Neural progenitor cell (in vitro differentiated cells): Measurements from ENCODE around the gene TLR4. TPM values are rescaled to one million over a fixed set of nuclear protein-coding genes. Genes with fewer than 3 reads are reported as not detected.

Experiments used
- DNase-seq: peaks from one replicate; pipeline ENCODE4 v3.0.0-alpha.2; 2016; ENCODE audit warnings: low spot score
- H2AFZ ChIP-seq: fragments of 200-600 bp; sonication (generic); replicated peaks from 2 replicates; pipeline ENCODE4 v1.6.1; 2016; ENCODE audit warnings: antibody characterized with exemption
- H3F3A ChIP-seq: fragments of 200-600 bp; sonication (generic); 2 replicates; pipeline ENCODE4 v1.6.1; 2016; ENCODE audit warnings: antibody characterized with exemption, low read depth
- H3K27ac ChIP-seq: fragments of 200-600 bp; sonication (generic); 2 replicates; pipeline ENCODE4 v1.5.1; 2016; ENCODE audit warnings: mild to moderate bottlenecking
- H3K27me3 ChIP-seq: fragments of 200-600 bp; sonication (generic); 2 replicates; pipeline ENCODE4 v1.6.1; 2016; ENCODE audit warnings: mild to moderate bottlenecking, moderate library complexity
- H3K36me3 ChIP-seq: fragments of 200-600 bp; sonication (generic); 2 replicates; pipeline ENCODE4 v1.5.1; 2016
- H3K4me1 ChIP-seq: fragments of 200-600 bp; sonication (generic); 2 replicates; pipeline ENCODE4 v1.6.1; 2016; ENCODE audit warnings: mixed run types
- H3K4me2 ChIP-seq: fragments of 200-600 bp; sonication (generic); 2 replicates; pipeline ENCODE4 v1.6.1; 2016
- H3K4me3 ChIP-seq: fragments of 200-600 bp; sonication (generic); 2 replicates; pipeline ENCODE4 v1.5.1; 2016
- H3K79me2 ChIP-seq: fragments of 200-600 bp; sonication (generic); 2 replicates; pipeline ENCODE4 v1.6.1; 2016; ENCODE audit warnings: low read depth
- H3K9ac ChIP-seq: fragments of 200-600 bp; sonication (generic); 2 replicates; pipeline ENCODE4 v1.6.1; 2016
- H3K9me3 ChIP-seq: fragments of 200-600 bp; sonication (generic); 2 replicates; pipeline ENCODE4 v1.5.1; 2016; ENCODE audit warnings: low read depth
- H4K20me1 ChIP-seq: fragments of 200-600 bp; sonication (generic); 2 replicates; pipeline ENCODE4 v1.6.1; 2016; ENCODE audit warnings: low read depth
- H3K27ac Mint-ChIP-seq: 3 replicates; pipeline ENCODE4 v1.8.0; 2021; ENCODE audit warnings: mixed read lengths
- H3K27me3 Mint-ChIP-seq: 2 replicates; pipeline ENCODE4 v1.8.0; 2022; ENCODE audit warnings: low read depth, mild to moderate bottlenecking, inconsistent platforms, moderate library complexity, mixed read lengths; ENCODE audit not compliant: insufficient read depth
- H3K36me3 Mint-ChIP-seq: 3 replicates; pipeline ENCODE4 v1.8.0; 2021; ENCODE audit warnings: mixed read lengths
- H3K4me1 Mint-ChIP-seq: 3 replicates; pipeline ENCODE4 v1.8.0; 2021; ENCODE audit warnings: mixed read lengths
- H3K4me3 Mint-ChIP-seq: 3 replicates; pipeline ENCODE4 v1.8.0; 2021; ENCODE audit warnings: mild to moderate bottlenecking, moderate library complexity, mixed read lengths
- H3K9me3 Mint-ChIP-seq: 3 replicates; pipeline ENCODE4 v1.8.0; 2020; ENCODE audit warnings: mixed read lengths
- EZH2 ChIP-seq: fragments of 200-600 bp; sonication (generic); IDR thresholded peaks from 2 replicates; pipeline ENCODE4 v1.6.1; 2017; ENCODE audit warnings: antibody characterized with exemption, mild to moderate bottlenecking, moderate library complexity
- EZH2phosphoT487 ChIP-seq: fragments of 200-600 bp; sonication (generic); IDR thresholded peaks from 2 replicates; pipeline ENCODE4 v1.6.1; 2017; ENCODE audit warnings: antibody characterized with exemption
- small RNA-seq: library from RNA; depleted of rRNA; stranded (forward); fragments of <200 nt; gene quantifications from one replicate; pipeline ENCODE3, GENCODE V24; 2015
- total RNA-seq: library from RNA; depleted of rRNA; stranded (reverse); fragments of >200 nt; gene quantifications from 2 replicates; pipeline ENCODE4 v1.2.3, GENCODE V29; 2015; ENCODE audit warnings: low replicate concordance
- TF ChIP-seq, protein P1 (sequence below): fragments of 200-600 bp; sonication (generic); IDR thresholded peaks from 2 replicates; pipeline ENCODE4 v1.5.1; 2017; ENCODE audit warnings: antibody characterized with exemption, mild to moderate bottlenecking

TLR4 gene
- total RNA-seq, 1 donor from 2014 or later, result 0.24 TPM

DNA sequence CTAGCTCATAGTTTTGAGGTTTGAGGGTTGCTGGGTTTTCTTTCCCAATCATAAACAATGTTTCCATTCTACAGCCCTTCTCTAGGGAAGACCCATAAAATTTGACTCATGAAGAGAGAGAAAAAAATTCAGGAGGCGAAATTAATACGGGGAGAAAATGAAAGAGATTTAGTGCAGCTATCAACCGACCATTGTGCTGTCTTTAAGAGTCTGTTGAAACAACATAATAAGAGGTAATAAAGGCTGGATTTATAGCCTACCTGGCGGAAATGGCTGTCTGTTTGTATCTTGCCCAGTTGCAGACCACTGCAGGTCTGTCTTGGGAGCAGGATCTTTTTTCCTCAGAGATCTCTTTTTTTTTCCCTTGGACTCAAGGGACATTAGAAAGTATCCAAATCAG, 66.9 kb downstream of the TLR4 start:
- no peak overlapping the region for H2AFZ ChIP-seq
- peaks cover 18% of the 10 kb centered on the region for H3F3A ChIP-seq
- H3K79me2 ChIP-seq, result no peaks in the 10 kb centered on the region
- Mint-ChIP-seq H3K4me3 (no peak overlapping the region), H3K4me1 (peaks cover 18% of the 10 kb centered on the region), H3K27ac (no peak overlapping the region), H3K36me3 (peaks cover 2% of the 10 kb centered on the region), H3K27me3 (no peaks in the 10 kb centered on the region), H3K9me3 (peaks cover 6% of the 10 kb centered on the region)
- no peaks in the 10 kb centered on the region for H4K20me1 ChIP-seq
- H3K9me3 ChIP-seq, result peaks cover 5% of the 10 kb centered on the region
- no peak overlapping the region for H3K9ac ChIP-seq
- H3K27ac ChIP-seq, result no peak overlapping the region
- no peaks in the 10 kb centered on the region for H3K27me3 ChIP-seq
- H3K36me3 ChIP-seq, result no peaks in the 10 kb centered on the region
- no peak overlapping the region for H3K4me2 ChIP-seq
- DNase-seq, result no peak
- peaks cover 19% of the 10 kb centered on the region for H3K4me1 ChIP-seq
- TF ChIP-seq EZH2phosphoT487 (no peak), EZH2 (no peak)
- TF ChIP-seq, protein P1, sequence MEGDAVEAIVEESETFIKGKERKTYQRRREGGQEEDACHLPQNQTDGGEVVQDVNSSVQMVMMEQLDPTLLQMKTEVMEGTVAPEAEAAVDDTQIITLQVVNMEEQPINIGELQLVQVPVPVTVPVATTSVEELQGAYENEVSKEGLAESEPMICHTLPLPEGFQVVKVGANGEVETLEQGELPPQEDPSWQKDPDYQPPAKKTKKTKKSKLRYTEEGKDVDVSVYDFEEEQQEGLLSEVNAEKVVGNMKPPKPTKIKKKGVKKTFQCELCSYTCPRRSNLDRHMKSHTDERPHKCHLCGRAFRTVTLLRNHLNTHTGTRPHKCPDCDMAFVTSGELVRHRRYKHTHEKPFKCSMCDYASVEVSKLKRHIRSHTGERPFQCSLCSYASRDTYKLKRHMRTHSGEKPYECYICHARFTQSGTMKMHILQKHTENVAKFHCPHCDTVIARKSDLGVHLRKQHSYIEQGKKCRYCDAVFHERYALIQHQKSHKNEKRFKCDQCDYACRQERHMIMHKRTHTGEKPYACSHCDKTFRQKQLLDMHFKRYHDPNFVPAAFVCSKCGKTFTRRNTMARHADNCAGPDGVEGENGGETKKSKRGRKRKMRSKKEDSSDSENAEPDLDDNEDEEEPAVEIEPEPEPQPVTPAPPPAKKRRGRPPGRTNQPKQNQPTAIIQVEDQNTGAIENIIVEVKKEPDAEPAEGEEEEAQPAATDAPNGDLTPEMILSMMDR, result no peak
- H3K4me3 ChIP-seq, result no peak overlapping the region

DNA sequence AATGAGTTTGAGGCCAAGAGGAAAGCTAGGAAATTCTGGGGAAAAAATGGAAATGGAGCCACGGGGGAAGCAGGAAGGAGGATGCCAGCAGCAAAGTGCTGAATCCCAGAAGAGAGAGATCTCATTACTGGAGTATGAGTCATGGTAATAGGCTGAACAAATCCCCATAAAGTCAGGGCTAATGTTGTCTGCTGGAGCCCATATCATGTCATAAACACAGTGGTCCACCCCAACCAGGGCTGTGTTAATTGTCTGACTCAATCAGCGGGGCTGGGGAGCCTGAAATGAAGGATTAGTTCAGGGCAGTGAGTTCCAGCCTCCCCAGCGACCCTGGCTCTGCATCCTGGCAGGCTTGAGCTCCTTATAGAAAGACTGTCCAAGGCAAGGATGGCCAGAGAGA, 68.8 kb downstream of the TLR4 start:
- no peak overlapping the region for H3K27ac Mint-ChIP-seq
- H3K27ac ChIP-seq, result no peak overlapping the region
- H3K27me3 Mint-ChIP-seq, result no peaks in the 10 kb centered on the region

More for the DNA sequence above, 68.8 kb downstream of the TLR4 start:
- Histone ChIP-seq H3K36me3 (no peaks in the 10 kb centered on the region), H3K4me2 (no peak overlapping the region), H3K4me3 (no peak overlapping the region), H4K20me1 (no peaks in the 10 kb centered on the region), H3F3A (peaks cover 18% of the 10 kb centered on the region), H3K9me3 (peaks cover 5% of the 10 kb centered on the region), H3K9ac (no peak overlapping the region), H2AFZ (no peak overlapping the region), H3K79me2 (no peaks in the 10 kb centered on the region), H3K4me1 (peaks cover 19% of the 10 kb centered on the region), H3K27me3 (no peaks in the 10 kb centered on the region)
- Mint-ChIP-seq H3K9me3 (peaks cover 3% of the 10 kb centered on the region), H3K36me3 (no peaks in the 10 kb centered on the region), H3K4me3 (no peak overlapping the region), H3K4me1 (peaks cover 18% of the 10 kb centered on the region)
- TF ChIP-seq EZH2 (no peak), EZH2phosphoT487 (no peak)
- TF ChIP-seq, protein P1, result no peak
- no peak for DNase-seq

Small RNAs within 50 kb of the gene (small RNA-seq; reads per million reads assigned to genes)
- not detected for gene RNU6-1082P
